Fibroblast of pulmonary artery (primary cell): Measurements from ENCODE around the gene ABR.

Experiments used
- DNase-seq: peaks from one replicate; pipeline ENCODE4 v3.0.0-alpha.2; 2010; ENCODE audit warnings: low read depth
- H3K4me3 ChIP-seq: replicated peaks from 2 replicates; pipeline ENCODE4 v1.5.1; 2011; ENCODE audit warnings: low read depth, mild to moderate bottlenecking, control low read depth, low read length, moderate library complexity
- CTCF ChIP-seq: IDR thresholded peaks from 2 replicates; pipeline ENCODE4 v1.5.1; 2011; ENCODE audit warnings: mild to moderate bottlenecking, control low read depth, low read length, inconsistent platforms; ENCODE audit errors: missing control alignments

The ABR gene

DNA sequence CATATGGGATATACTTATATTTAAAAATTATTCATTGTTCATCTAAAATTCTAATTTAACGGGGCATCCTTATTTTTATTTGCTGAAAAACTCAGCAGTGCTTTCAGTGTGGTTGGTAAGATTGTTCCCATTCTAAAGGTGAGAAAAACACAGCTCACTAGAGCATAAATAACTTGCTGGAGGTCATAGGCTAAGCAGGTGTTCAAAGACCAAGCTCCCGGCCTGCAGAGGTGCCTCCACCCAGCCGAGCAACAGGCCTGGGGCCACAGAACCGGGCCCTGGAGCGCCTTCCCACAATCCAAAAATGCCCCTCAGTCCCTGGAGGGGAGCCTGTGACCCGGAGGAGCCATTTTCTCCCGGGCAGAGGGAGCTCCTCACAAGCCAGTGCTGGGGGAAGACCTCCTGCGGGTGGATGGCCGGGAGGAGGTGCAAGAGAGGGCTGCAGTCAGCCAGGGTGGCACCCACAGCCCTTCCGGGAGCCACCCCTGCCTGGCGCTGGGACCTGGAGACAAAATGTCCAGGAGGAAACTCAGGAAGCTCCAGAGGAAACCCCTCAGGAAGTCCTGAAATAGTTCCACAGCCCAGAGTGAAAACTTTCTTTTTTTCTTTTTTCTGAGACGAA is 14.7 kb downstream of the ABR start:
- no peak for TF ChIP-seq CTCF
- no peak overlapping the region for H3K4me3 ChIP-seq
- DNase-seq = no peak

GRCh38 chr17:1162116-1162855 is 17.5 kb downstream of the ABR start:
- no peak for TF ChIP-seq CTCF
- no peak for DNase-seq
- H3K4me3 ChIP-seq = no peak overlapping the region

DNA sequence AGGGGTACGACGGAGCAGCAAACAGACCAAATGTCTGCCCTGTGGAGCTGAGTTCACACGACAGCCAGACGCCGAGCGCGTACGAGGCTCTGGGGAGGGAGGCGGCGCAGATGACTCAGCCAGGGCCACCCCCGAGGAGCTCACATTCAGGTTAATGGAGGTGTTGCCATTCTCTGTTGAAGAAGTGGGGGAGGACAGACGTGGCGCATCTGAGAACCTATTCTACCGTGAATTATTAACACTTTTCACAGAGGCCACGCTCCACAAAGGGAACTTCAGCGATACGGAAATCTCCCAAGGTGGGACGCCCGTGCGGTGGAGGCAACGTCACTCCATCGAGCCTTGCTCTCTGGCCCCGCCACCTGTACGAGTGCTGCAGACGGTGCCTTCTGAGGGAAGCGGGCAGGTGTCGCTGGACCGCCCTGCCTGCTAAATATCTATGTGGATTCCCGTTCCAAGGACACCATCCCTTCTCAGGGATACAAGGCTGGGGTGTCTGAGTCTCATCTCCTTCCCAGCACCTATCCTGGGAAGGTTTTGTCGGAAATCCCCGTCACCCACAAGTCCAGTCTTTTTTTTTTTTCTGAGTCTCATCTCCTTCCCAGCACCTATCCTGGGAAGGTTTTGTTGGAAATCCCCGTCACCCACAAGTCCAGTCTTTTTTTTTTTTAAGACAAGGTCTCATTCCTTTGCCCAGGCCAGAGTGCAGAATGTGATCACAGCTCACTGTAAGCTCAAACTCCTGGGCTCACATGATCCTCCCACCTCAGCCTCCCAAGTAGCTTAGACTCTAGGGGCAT is 19.0 kb downstream of the ABR start:
- DNase-seq = no peak
- no peak for TF ChIP-seq CTCF
- no peak overlapping the region for H3K4me3 ChIP-seq

DNA sequence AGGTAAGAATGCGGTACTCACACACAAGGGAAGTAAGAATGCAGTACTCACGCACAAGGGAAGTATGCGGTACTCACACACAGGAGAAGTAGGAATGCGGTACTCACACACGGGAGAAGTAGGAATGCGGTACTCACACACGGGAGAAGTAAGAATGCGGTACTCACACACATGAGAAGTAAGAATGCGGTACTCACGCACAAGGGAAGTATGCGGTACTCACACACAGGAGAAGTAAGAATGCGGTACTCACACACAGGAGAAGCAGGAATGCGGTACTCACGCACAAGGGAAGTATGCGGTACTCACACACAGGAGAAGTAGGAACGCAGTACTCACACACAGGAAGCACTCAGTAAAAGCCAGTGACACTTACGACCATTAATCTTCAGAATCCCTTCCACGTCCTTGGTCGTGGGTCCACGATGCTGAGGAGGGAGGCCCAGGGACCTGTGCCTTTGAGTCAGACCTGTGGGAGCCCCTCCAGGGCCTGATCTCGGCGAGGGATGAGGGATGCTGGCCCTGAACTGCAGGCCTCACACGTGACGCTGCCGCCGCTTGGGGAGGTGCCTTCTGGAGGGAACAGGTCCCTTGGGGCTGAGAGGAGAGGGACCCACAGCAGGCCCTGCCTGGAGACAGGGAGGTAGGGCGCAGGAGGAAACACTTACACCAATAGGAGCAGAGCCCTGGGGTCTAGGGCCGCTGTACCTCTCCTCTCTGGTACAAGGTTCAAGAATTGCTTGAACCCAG is 20.2 kb downstream of the ABR start:
- TF ChIP-seq CTCF = no peak
- DNase-seq = no peak
- no peak overlapping the region for H3K4me3 ChIP-seq

- no peak for TF ChIP-seq CTCF
- no peak for DNase-seq
Observed at GRCh38 chr17:1158879-1159278, 20.9 kb downstream of the ABR start.

GRCh38 chr17:1156864-1157263 is 22.9 kb downstream of the ABR start:
- TF ChIP-seq CTCF = no peak
- H3K4me3 ChIP-seq = no peak overlapping the region

More at GRCh38 chr17:1158879-1159278, 20.9 kb downstream of the ABR start:
- no peak overlapping the region for H3K4me3 ChIP-seq

More at GRCh38 chr17:1156864-1157263, 22.9 kb downstream of the ABR start:
- DNase-seq = no peak
